ENCODE measurements around the gene CA14.
A peak's percentile ranks its signal among the peaks of the same experiment; 100 is the strongest.
"Not testable (repeated sequence)": the region's sequence is repeated elsewhere in the genome, so short reads cannot be mapped to it uniquely, and the experiment has no call there.

Gene CA14

GRCh38 chr1:150282558-150282958 lies 25.0 kb downstream of the CA14 start:
- Mint-ChIP-seq H3K9me3 (ENCODE audit: low read depth) (no peaks in the 10 kb centered on the region), H3K27ac (peak overlapping the region; percentile 18), H3K4me3 (peak overlapping the region; percentile 87), H3K36me3 (no peaks in the 10 kb centered on the region), H3K27me3 (no peaks in the 10 kb centered on the region), H3K4me1 (ENCODE audit: low read depth) (peaks cover 28% of the 10 kb centered on the region)

- Mint-ChIP-seq H3K27ac (no peak overlapping the region), H3K36me3 (no peaks in the 10 kb centered on the region), H3K4me1 (ENCODE audit: low read depth) (peaks cover 28% of the 10 kb centered on the region), H3K27me3 (no peaks in the 10 kb centered on the region), H3K4me3 (peak overlapping the region; percentile 87), H3K9me3 (ENCODE audit: low read depth) (no peaks in the 10 kb centered on the region)
These were observed 25.7 kb downstream of the CA14 start for GRCh38 chr1:150283260-150283659.

- no peaks in the 10 kb centered on the region for H3K9me3 Mint-ChIP-seq (ENCODE audit: low read depth)
- H3K36me3 Mint-ChIP-seq: no peaks in the 10 kb centered on the region
- no peak overlapping the region for H3K4me3 Mint-ChIP-seq
- no peaks in the 10 kb centered on the region for H3K27me3 Mint-ChIP-seq
- peaks cover 7% of the 10 kb centered on the region for H3K4me1 Mint-ChIP-seq (ENCODE audit: low read depth)
- H3K27ac Mint-ChIP-seq: no peak overlapping the region
These were observed 30.8 kb downstream of the CA14 start for GRCh38 chr1:150288382-150288781.

GRCh38 chr1:150288822-150289221 lies 31.2 kb downstream of the CA14 start:
- Mint-ChIP-seq H3K27me3 (no peaks in the 10 kb centered on the region), H3K27ac (no peak overlapping the region), H3K9me3 (ENCODE audit: low read depth) (no peaks in the 10 kb centered on the region), H3K4me3 (no peak overlapping the region), H3K4me1 (ENCODE audit: low read depth) (peaks cover 11% of the 10 kb centered on the region), H3K36me3 (no peaks in the 10 kb centered on the region)

GRCh38 chr1:150293433-150294253 lies 36.1 kb downstream of the CA14 start, which contains the start of gene MRPS21:
TSS of gene MRPS21 (plus strand) at chr1:150293861. CDS start at chr1:150294367, 506 bp downstream.
- H3K27ac Mint-ChIP-seq: peak within 1 kb of the TSS; percentile 94
- no peaks in the 10 kb centered on the region for H3K27me3 Mint-ChIP-seq
- peaks cover 35% of the 10 kb centered on the region for H3K4me1 Mint-ChIP-seq (ENCODE audit: low read depth)
- H3K9me3 Mint-ChIP-seq (ENCODE audit: low read depth): no peaks in the 10 kb centered on the region
- H3K36me3 Mint-ChIP-seq: peaks cover 8% of the 10 kb centered on the region
- peak within 1 kb of the TSS; percentile 96 for H3K4me3 Mint-ChIP-seq

- Mint-ChIP-seq H3K4me3 (peak overlapping the region; percentile 75), H3K4me1 (ENCODE audit: low read depth) (peaks cover 38% of the 10 kb centered on the region), H3K9me3 (ENCODE audit: low read depth) (no peaks in the 10 kb centered on the region), H3K36me3 (peaks cover 8% of the 10 kb centered on the region), H3K27ac (peak overlapping the region; percentile 81), H3K27me3 (no peaks in the 10 kb centered on the region)
These were observed 37.9 kb downstream of the CA14 start for GRCh38 chr1:150295476-150295875.

- Mint-ChIP-seq H3K27me3 (no peaks in the 10 kb centered on the region), H3K4me1 (ENCODE audit: low read depth) (peaks cover 25% of the 10 kb centered on the region), H3K9me3 (ENCODE audit: low read depth) (no peaks in the 10 kb centered on the region), H3K36me3 (peaks cover 8% of the 10 kb centered on the region), H3K27ac (no peak overlapping the region), H3K4me3 (no peak overlapping the region)
These were observed 42.1 kb downstream of the CA14 start for GRCh38 chr1:150299716-150300115.

GRCh38 chr1:150302338-150302737 lies 44.8 kb downstream of the CA14 start:
- H3K9me3 Mint-ChIP-seq (ENCODE audit: low read depth): no peaks in the 10 kb centered on the region
- peaks cover 11% of the 10 kb centered on the region for H3K4me1 Mint-ChIP-seq (ENCODE audit: low read depth)
- H3K27me3 Mint-ChIP-seq: no peaks in the 10 kb centered on the region
- H3K4me3 Mint-ChIP-seq: no peak overlapping the region
- H3K27ac Mint-ChIP-seq: no peak overlapping the region
- H3K36me3 Mint-ChIP-seq: peaks cover 3% of the 10 kb centered on the region

GRCh38 chr1:150302902-150303301 lies 45.3 kb downstream of the CA14 start:
- no peaks in the 10 kb centered on the region for H3K9me3 Mint-ChIP-seq (ENCODE audit: low read depth)
- peak overlapping the region; percentile 4 for H3K27ac Mint-ChIP-seq

GRCh38 chr1:150308585-150308984 lies 51.0 kb downstream of the CA14 start:
- H3K27ac Mint-ChIP-seq; H3K36me3 Mint-ChIP-seq; H3K4me1 Mint-ChIP-seq (ENCODE audit: low read depth); H3K27me3 Mint-ChIP-seq; H3K9me3 Mint-ChIP-seq (ENCODE audit: low read depth); H3K4me3 Mint-ChIP-seq: not testable (repeated sequence)

More at GRCh38 chr1:150302902-150303301, 45.3 kb downstream of the CA14 start:
- Mint-ChIP-seq H3K4me1 (ENCODE audit: low read depth) (peaks cover 8% of the 10 kb centered on the region), H3K36me3 (peaks cover 3% of the 10 kb centered on the region), H3K4me3 (no peak overlapping the region), H3K27me3 (no peaks in the 10 kb centered on the region)

- Mint-ChIP-seq H3K27me3 (no peaks in the 10 kb centered on the region), H3K4me3 (no peak overlapping the region), H3K4me1 (ENCODE audit: low read depth) (no peaks in the 10 kb centered on the region), H3K9me3 (ENCODE audit: low read depth) (no peaks in the 10 kb centered on the region), H3K36me3 (peaks cover 5% of the 10 kb centered on the region), H3K27ac (no peak overlapping the region)
These were observed 52.4 kb downstream of the CA14 start for GRCh38 chr1:150309758-150310508.

- Mint-ChIP-seq H3K27ac (no peak overlapping the region), H3K9me3 (ENCODE audit: low read depth) (no peaks in the 10 kb centered on the region), H3K36me3 (peaks cover 5% of the 10 kb centered on the region), H3K4me3 (no peak overlapping the region), H3K27me3 (no peaks in the 10 kb centered on the region), H3K4me1 (ENCODE audit: low read depth) (no peaks in the 10 kb centered on the region)
These were observed 54.2 kb downstream of the CA14 start for GRCh38 chr1:150311762-150312161.

All from activated naive CD8-positive, alpha-beta T cell (primary cell).